ENCODE results near the gene LGALS3BP. TPM values are rescaled to one million over a fixed set of nuclear protein-coding genes. Genes with fewer than 3 reads are reported as not detected.

The LGALS3BP gene
- total and polyA plus RNA-seq, 2 experiments from 2014 or later: 185 to 213 TPM

DNA sequence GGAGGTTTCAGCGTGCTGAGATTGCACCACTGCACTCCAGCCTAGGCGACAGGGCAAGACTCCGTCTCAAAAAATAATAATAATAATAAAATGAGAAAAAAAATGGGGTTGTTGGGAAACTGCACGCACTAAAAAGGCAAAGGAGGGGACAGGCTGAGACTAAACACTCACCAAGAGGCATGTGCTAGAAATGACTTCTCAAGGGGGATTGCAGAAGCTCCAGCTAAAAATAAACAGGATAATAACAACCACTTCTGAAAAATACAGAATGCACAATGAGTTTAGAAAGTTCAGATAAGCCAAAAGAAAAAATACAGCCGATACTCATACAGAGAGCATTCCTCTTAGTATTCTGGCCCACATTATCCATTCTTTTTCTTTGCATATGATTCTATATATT, 39.5 kb downstream of the LGALS3BP start:
- TF ChIP-seq, protein P1, sequence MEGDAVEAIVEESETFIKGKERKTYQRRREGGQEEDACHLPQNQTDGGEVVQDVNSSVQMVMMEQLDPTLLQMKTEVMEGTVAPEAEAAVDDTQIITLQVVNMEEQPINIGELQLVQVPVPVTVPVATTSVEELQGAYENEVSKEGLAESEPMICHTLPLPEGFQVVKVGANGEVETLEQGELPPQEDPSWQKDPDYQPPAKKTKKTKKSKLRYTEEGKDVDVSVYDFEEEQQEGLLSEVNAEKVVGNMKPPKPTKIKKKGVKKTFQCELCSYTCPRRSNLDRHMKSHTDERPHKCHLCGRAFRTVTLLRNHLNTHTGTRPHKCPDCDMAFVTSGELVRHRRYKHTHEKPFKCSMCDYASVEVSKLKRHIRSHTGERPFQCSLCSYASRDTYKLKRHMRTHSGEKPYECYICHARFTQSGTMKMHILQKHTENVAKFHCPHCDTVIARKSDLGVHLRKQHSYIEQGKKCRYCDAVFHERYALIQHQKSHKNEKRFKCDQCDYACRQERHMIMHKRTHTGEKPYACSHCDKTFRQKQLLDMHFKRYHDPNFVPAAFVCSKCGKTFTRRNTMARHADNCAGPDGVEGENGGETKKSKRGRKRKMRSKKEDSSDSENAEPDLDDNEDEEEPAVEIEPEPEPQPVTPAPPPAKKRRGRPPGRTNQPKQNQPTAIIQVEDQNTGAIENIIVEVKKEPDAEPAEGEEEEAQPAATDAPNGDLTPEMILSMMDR (IDR thresholded peaks at IDR 0.05; ENCODE audit: low read depth, low read length): no peak

DNA sequence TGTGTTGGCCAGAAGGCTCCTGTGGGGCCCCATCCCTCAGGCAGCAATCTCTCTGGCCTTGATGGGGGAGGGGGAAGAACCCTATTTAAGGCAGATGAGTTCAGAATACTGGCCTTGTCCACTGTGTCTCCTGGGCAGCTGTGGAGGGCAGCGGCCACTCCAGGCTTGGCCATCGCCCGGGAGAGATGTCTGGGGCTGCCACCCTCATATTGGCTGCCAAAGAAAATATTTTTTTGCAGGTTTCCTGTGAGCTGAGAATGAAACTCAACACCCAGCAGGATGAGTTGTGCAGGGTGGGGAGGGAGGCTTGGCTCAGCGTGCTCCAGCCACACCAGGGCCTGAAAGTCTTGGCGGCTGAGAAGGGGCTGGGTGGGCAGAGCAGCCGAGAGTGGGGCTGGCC, 40.1 kb downstream of the LGALS3BP start:
- Histone ChIP-seq H3K4me3 (no peak overlapping the region), H3K9me3 (ENCODE audit: low read depth) (no peaks in the 10 kb centered on the region), H3K4me1 (ENCODE audit: low read depth) (peaks cover 15% of the 10 kb centered on the region), H3K27me3 (no peaks in the 10 kb centered on the region), H3K36me3 (no peaks in the 10 kb centered on the region), H3K27ac (no peak overlapping the region)
- TF ChIP-seq, protein P1 (IDR thresholded peaks at IDR 0.05; ENCODE audit: low read depth, low read length): no peak
- peak in 1 of 2 donors; percentile 29 for DNase-seq (ENCODE audit: low read depth in 1 of 2, low spot score in 1 of 2)

More for the DNA sequence above, 39.5 kb downstream of the LGALS3BP start:
- peaks cover 15% of the 10 kb centered on the region for H3K4me1 ChIP-seq (ENCODE audit: low read depth)
- no peak overlapping the region for H3K27ac ChIP-seq
- no peaks in the 10 kb centered on the region for H3K9me3 ChIP-seq (ENCODE audit: low read depth)
- no peaks in the 10 kb centered on the region for H3K36me3 ChIP-seq
- H3K4me3 ChIP-seq: no peak overlapping the region
- DNase-seq (ENCODE audit: low read depth in 1 of 2, low spot score in 1 of 2): no peak
- H3K27me3 ChIP-seq: no peaks in the 10 kb centered on the region

DNA sequence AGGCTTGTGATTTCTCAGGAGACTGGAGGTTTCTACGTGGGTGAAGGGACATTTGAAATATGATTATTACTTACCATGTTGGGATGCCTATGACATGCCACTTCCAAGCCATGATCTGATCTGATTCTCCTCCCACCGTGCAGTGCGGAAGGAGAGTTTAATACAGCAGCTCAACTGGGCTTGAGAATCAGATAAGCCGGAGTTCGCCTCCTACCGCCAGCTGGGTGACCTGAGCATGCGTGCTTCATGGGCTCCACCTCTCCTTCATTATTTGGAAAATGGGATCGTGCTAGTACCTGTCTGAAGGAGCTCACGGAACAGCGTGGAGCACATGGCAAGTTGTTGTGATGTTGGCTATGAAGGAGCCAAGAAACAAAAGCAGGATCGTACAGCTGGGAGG, 42.2 kb downstream of the LGALS3BP start:
- no peaks in the 10 kb centered on the region for H3K27me3 ChIP-seq
- no peak overlapping the region for H3K27ac ChIP-seq
- no peak overlapping the region for H3K4me3 ChIP-seq
- TF ChIP-seq, protein P1 (IDR thresholded peaks at IDR 0.05; ENCODE audit: low read depth, low read length): no peak
- H3K36me3 ChIP-seq: no peaks in the 10 kb centered on the region
- no peak for DNase-seq (ENCODE audit: low read depth in 1 of 2, low spot score in 1 of 2)
- H3K9me3 ChIP-seq (ENCODE audit: low read depth): no peaks in the 10 kb centered on the region
- peaks cover 15% of the 10 kb centered on the region for H3K4me1 ChIP-seq (ENCODE audit: low read depth)

DNA sequence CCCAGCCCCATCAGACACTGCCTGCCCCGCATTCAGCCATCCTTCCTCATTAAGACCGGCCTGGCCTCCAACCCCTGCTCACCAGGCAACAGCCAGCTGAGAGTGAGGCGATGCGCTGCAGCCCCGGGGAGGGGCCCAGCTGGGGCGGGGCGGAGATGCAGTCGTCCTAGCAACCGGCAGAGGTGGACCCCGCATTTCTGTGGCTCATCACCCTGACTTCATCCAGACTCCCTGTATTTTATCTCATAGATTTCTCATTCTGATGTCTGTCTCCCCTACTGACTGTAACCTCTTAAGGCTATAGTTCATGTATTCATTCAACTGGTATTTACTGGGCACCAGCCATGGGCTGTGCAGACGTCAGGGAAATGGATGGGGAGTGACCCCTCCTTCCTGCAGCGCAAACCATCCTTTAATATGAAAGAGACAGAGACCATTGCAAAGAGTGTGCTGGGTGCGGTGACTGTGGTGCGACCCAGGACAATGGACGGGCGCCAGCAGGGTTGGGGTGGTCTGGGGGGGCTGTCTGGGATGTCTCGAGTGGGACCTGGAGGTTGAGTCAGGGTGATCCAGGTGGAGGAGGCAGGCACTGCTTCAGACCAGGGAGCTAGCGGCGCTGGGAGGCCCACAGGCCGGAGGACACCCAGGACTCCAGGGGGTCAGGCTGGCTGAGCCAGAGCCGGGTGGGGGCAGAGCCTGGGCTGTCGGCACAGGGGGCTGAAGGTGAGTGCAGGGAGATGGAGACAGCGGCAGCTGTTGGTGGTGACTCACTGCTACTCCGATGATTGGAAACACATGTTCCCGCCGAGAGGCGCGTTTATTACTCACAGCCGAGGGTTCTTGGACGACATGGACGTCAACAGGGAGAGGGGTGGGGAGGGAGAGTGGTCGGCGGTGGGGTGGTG, 44.1 kb downstream of the LGALS3BP start:
- peak in 1 of 2 donors; percentile 98 for DNase-seq (ENCODE audit: low read depth in 1 of 2, low spot score in 1 of 2)
- H3K27ac ChIP-seq: no peak overlapping the region
- H3K36me3 ChIP-seq: no peaks in the 10 kb centered on the region
- H3K4me3 ChIP-seq: no peak overlapping the region
- TF ChIP-seq, protein P1 (IDR thresholded peaks at IDR 0.05; ENCODE audit: low read depth, low read length): no peak
- H3K4me1 ChIP-seq (ENCODE audit: low read depth): peaks cover 14% of the 10 kb centered on the region
- H3K9me3 ChIP-seq (ENCODE audit: low read depth): no peaks in the 10 kb centered on the region
- no peaks in the 10 kb centered on the region for H3K27me3 ChIP-seq

DNA sequence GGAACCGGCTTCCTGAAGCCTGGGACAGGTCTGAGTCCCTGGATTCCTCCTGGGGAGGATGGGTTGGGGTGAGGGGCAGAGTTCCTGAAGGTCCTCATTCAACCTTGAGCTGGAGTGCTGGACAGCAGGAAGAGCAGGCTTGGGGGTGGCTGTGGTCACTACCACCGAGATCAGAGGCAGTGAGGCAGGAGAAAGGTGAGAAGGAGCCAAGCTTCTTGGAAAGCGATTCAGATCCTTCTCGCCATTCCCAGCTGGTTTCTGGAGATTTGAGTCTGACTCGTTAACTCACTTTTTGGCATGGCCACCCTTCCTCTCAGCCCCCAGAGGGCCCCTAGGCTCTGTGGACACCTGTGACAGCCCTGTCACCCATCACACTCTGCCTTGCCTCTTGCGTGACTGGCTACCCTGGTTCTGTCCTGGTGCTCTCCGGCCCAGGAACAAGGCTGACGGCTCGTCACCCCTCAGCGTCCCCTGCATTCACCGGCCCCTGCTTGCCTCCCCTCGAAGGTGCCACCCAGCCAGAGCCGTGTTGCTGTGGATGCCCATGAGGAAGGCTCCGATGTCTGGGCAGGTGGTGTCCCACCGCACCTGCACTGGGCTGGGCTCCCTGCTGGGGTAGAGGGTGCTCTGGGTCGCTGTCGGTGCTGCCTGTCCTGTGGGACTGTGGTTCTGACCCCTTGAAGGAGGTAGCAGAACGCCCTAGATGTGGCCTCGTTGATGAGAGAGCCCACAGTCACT, 44.9 kb downstream of the LGALS3BP start:
- Histone ChIP-seq H3K27me3 (no peaks in the 10 kb centered on the region), H3K36me3 (no peaks in the 10 kb centered on the region), H3K4me3 (no peak overlapping the region), H3K4me1 (ENCODE audit: low read depth) (peaks cover 5% of the 10 kb centered on the region), H3K9me3 (ENCODE audit: low read depth) (no peaks in the 10 kb centered on the region), H3K27ac (no peak overlapping the region)
- no peak for DNase-seq (ENCODE audit: low read depth in 1 of 2, low spot score in 1 of 2)
- TF ChIP-seq, protein P1 (IDR thresholded peaks at IDR 0.05; ENCODE audit: low read depth, low read length): no peak

Measured in cardiac muscle cell (in vitro differentiated cells and primary cell).